Central memory CD4-positive, alpha-beta T cell (primary cell): ENCODE results near the gene IFNA2.
"Not testable (repeated sequence)": the region's sequence is repeated elsewhere in the genome, so short reads cannot be mapped to it uniquely, and the experiment has no call there.

ENCODE experiments used
- DNase-seq: peaks from one replicate; pipeline ENCODE4 v3.0.0; 2022

Gene IFNA2

DNA sequence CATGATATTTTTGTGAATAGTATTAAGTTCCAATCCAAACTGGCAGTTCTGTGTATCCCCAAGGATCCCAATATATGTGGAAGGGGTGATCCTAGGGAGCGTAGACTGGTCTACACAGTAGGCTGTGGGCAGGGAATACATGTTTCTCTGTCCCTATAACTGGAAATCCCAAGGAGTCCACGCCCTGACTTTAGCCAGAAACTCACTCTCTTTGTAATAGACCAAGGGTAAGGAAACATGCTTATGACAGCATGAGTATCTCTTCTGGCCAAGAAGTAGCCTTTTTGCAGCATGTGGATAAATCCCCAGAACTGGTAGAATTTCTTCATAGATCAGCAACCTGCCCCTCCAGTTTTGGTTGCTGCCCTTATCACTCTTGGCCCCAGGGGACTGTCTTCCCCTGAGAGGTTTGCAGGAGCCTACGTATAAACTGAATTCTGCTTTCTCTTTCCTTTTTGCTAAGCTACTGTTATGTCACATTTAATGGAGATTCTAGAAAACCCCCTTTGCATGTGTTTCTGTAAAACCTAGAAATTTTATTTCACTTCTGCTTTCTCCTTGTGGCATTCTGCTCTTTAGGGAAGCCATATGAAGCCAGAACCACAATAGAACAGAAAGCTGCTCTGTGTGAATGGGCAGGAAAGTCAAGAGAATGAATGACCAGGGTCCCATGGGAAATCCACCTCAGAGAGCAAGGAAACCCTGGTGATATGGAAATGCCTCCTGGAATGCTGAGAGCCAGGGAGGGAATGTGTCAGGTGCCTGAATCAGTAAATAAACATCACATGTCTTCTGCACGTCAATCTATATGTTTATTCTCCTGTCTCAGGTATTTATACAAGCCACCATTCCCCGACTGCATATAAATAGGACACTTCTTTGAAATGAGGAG, 3.5 kb downstream of the IFNA2 start:
- no peak for DNase-seq

- not testable (repeated sequence) for DNase-seq
Measured at GRCh38 chr9:21371467-21371866, 13.7 kb downstream of the IFNA2 start.

GRCh38 chr9:21367957-21368356, 17.2 kb downstream of the IFNA2 start, which contains the start of gene IFNA13:
Gene IFNA13, minus strand, starts transcription at chr9:21368057. Its CDS starts 47 bp downstream, at chr9:21368010.
- no peak for DNase-seq

- not testable (repeated sequence) for DNase-seq
Measured at GRCh38 chr9:21367169-21367568, 18.0 kb downstream of the IFNA2 start.

DNA sequence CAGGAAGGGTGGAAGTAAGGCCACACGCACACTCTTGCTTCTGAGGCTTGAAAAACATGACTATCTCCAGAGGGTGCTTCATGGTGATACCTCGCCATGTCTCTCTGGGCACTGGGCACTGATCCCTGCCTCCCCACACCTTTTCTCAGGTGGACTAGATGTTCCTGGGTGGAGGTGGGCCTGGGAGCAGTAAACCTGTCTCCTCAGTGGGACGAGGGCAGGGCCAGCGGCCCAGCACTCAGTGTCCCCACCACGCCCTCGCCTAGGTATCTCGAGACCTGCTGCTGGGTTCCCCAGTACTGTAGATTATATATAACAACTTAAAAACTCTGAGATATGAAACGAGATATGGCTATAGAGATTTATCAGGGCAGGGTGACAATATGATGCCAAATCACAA, 22.9 kb downstream of the IFNA2 start:
- no peak for DNase-seq

GRCh38 chr9:21357479-21358460, 27.4 kb downstream of the IFNA2 start:
- DNase-seq = peak; percentile 20

GRCh38 chr9:21350787-21351186, 34.4 kb downstream of the IFNA2 start, which contains the start of gene IFNA6:
Gene IFNA6, minus strand, starts transcription at chr9:21350887. Its CDS starts 0 bp downstream, at chr9:21350887.
- DNase-seq = no peak

- DNase-seq = no peak
Measured at GRCh38 chr9:21348430-21348970, 36.7 kb downstream of the IFNA2 start.

DNA sequence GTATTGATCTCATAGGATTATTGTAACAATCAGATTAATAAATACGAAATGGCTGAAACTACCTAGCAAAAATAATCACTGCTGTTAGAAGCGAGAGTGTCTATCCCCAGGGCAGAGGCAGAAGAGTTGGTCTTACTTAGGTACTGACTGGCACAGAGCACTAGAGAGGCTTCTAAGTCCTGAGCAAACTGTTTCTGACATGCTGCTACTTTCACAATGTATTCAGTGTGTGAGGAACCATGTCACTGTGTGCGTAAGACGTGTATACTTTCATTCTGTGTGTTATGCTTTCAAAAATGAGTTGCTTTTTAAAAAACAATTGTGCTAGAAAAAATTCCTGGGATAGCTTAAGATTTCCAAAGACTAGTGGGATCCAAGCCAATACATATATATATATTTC, 44.5 kb downstream of the IFNA2 start:
- DNase-seq = no peak

GRCh38 chr9:21336457-21336856, 48.7 kb downstream of the IFNA2 start:
- DNase-seq = no peak

- peak; percentile 85 for DNase-seq
Measured at GRCh38 chr9:21334701-21335632, 50.2 kb downstream of the IFNA2 start, which contains the start of gene KLHL9. Gene KLHL9, minus strand, starts transcription at chr9:21335404. Its CDS starts 545 bp downstream, at chr9:21334859.
